Stimulated activated effector memory CD8-positive, alpha-beta T cell treated with anti-CD3 and anti-CD28 coated beads, Interleukin-12 subunit alpha, Interleukin-12 subunit beta, amount 100 ng/mL, for 72 hours (primary cell): Measurements from ENCODE around the gene GIMAP2.

Source experiments
- ATAC-seq: fragments of 150-1000 bp; cut with Tn5 transposase; 2 replicates; pipeline ENCODE4 v1.10.0; 2021
- DNase-seq, 2 donors: peaks; one replicate each; pipeline ENCODE4 v3.0.0; 2021 to 2022; ENCODE audit warnings: low spot score in 2 of 2
- H3K27ac Mint-ChIP-seq: one replicate; pipeline ENCODE4 v1.8.0; 2022; ENCODE audit warnings: mild to moderate bottlenecking, mixed read lengths
- H3K36me3 Mint-ChIP-seq: one replicate; pipeline ENCODE4 v1.8.0; 2022; ENCODE audit warnings: mild to moderate bottlenecking, mixed read lengths
- H3K4me1 Mint-ChIP-seq: one replicate; pipeline ENCODE4 v1.8.0; 2022; ENCODE audit warnings: mixed read lengths
- H3K4me3 Mint-ChIP-seq: one replicate; pipeline ENCODE4 v1.8.0; 2022; ENCODE audit warnings: mild to moderate bottlenecking, mixed read lengths
- H3K9me3 Mint-ChIP-seq: one replicate; pipeline ENCODE4 v1.8.0; 2022; ENCODE audit warnings: mixed read lengths

The GIMAP2 gene

GRCh38 chr7:150734254-150734653, 48.7 kb downstream of the GIMAP2 start:
- peaks cover 23% of the 10 kb centered on the region for H3K36me3 Mint-ChIP-seq
- no peaks in the 10 kb centered on the region for H3K9me3 Mint-ChIP-seq
- ATAC-seq (peak; percentile 70), DNase-seq (peak in 1 of 2 donors; percentile 78)
- H3K4me3 Mint-ChIP-seq: peak overlapping the region; percentile 74
- H3K4me1 Mint-ChIP-seq: peaks cover 58% of the 10 kb centered on the region
- H3K27ac Mint-ChIP-seq: peak overlapping the region; percentile 91

GRCh38 chr7:150735596-150736358, 50.3 kb downstream of the GIMAP2 start:
- ATAC-seq (no peak), DNase-seq (no peak)
- Mint-ChIP-seq H3K4me3 (peak overlapping the region; percentile 74), H3K36me3 (peaks cover 39% of the 10 kb centered on the region), H3K27ac (peak overlapping the region; percentile 91), H3K9me3 (no peaks in the 10 kb centered on the region), H3K4me1 (peaks cover 65% of the 10 kb centered on the region)

- H3K9me3 Mint-ChIP-seq: no peaks in the 10 kb centered on the region
- peaks cover 71% of the 10 kb centered on the region for H3K4me1 Mint-ChIP-seq
- peak overlapping the region; percentile 91 for H3K27ac Mint-ChIP-seq
- H3K4me3 Mint-ChIP-seq: peak overlapping the region; percentile 74
- peak in 1 of 2 donors; percentile 66 for DNase-seq
- no peak for ATAC-seq
- peaks cover 49% of the 10 kb centered on the region for H3K36me3 Mint-ChIP-seq
Measured at GRCh38 chr7:150736864-150737263, 51.4 kb downstream of the GIMAP2 start.

- Mint-ChIP-seq H3K9me3 (no peaks in the 10 kb centered on the region), H3K36me3 (peaks cover 55% of the 10 kb centered on the region), H3K4me3 (peak within 1 kb of the TSS; percentile 74), H3K27ac (peak within 1 kb of the TSS; percentile 91), H3K4me1 (peaks cover 71% of the 10 kb centered on the region)
- DNase-seq (peak in 1 of 2 donors; percentile 83), ATAC-seq (peak; percentile 72)
Measured at GRCh38 chr7:150737265-150738055, 52.0 kb downstream of the GIMAP2 start, which contains the start of gene GIMAP5. Gene GIMAP5, plus strand, starts transcription at chr7:150737418. Its CDS starts 3,467 bp downstream, at chr7:150740885.

GRCh38 chr7:150738092-150738491, 52.6 kb downstream of the GIMAP2 start:
- DNase-seq (peak in 1 of 2 donors; percentile 68), ATAC-seq (no peak)
- H3K9me3 Mint-ChIP-seq: no peaks in the 10 kb centered on the region
- peaks cover 71% of the 10 kb centered on the region for H3K4me1 Mint-ChIP-seq
- peak overlapping the region; percentile 91 for H3K27ac Mint-ChIP-seq
- peaks cover 62% of the 10 kb centered on the region for H3K36me3 Mint-ChIP-seq
- peak overlapping the region; percentile 74 for H3K4me3 Mint-ChIP-seq

- Mint-ChIP-seq H3K9me3 (no peaks in the 10 kb centered on the region), H3K4me1 (peaks cover 71% of the 10 kb centered on the region), H3K27ac (peak overlapping the region; percentile 91), H3K36me3 (peaks cover 67% of the 10 kb centered on the region), H3K4me3 (peak overlapping the region; percentile 74)
- DNase-seq: peak in 1 of 2 donors; percentile 68
- peak; percentile 51 for ATAC-seq
Measured at GRCh38 chr7:150738591-150739001, 53.1 kb downstream of the GIMAP2 start.

- Mint-ChIP-seq H3K4me1 (peaks cover 71% of the 10 kb centered on the region), H3K9me3 (no peaks in the 10 kb centered on the region), H3K36me3 (peaks cover 71% of the 10 kb centered on the region), H3K4me3 (peak overlapping the region; percentile 74), H3K27ac (peak overlapping the region; percentile 91)
- no peak for DNase-seq
- ATAC-seq: no peak
Measured at GRCh38 chr7:150739033-150739432, 53.5 kb downstream of the GIMAP2 start.

GRCh38 chr7:150740053-150740452, 54.5 kb downstream of the GIMAP2 start:
- peak overlapping the region; percentile 74 for H3K4me3 Mint-ChIP-seq
- DNase-seq: peak in 1 of 2 donors; percentile 57
- peaks cover 71% of the 10 kb centered on the region for H3K4me1 Mint-ChIP-seq
- ATAC-seq: no peak
- no peaks in the 10 kb centered on the region for H3K9me3 Mint-ChIP-seq
- peak overlapping the region; percentile 91 for H3K27ac Mint-ChIP-seq
- H3K36me3 Mint-ChIP-seq: peaks cover 81% of the 10 kb centered on the region

GRCh38 chr7:150742286-150742968, 56.9 kb downstream of the GIMAP2 start:
- DNase-seq: no peak
- Mint-ChIP-seq H3K4me3 (peak overlapping the region; percentile 74), H3K9me3 (no peaks in the 10 kb centered on the region), H3K27ac (peak overlapping the region; percentile 91), H3K36me3 (peaks cover 100% of the 10 kb centered on the region), H3K4me1 (peaks cover 77% of the 10 kb centered on the region)
- ATAC-seq: peak; percentile 17
